ENCODE measurements around the gene LMTK3. TPM values are rescaled to one million over a fixed set of nuclear protein-coding genes. Genes with fewer than 3 reads are reported as not detected.

LMTK3 gene
- total and polyA plus RNA-seq, 2 of the 13 experiments (the other 11 are each of a cell fraction or from before 2014, with no cell fraction given): 0.18 to 0.29 TPM

- TF ChIP-seq, protein P1, sequence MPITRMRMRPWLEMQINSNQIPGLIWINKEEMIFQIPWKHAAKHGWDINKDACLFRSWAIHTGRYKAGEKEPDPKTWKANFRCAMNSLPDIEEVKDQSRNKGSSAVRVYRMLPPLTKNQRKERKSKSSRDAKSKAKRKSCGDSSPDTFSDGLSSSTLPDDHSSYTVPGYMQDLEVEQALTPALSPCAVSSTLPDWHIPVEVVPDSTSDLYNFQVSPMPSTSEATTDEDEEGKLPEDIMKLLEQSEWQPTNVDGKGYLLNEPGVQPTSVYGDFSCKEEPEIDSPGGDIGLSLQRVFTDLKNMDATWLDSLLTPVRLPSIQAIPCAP (CRISPR knock-in tag; IDR thresholded peaks at IDR 0.05; ENCODE audit: low read depth): no peak
- TF ChIP-seq, protein P2, sequence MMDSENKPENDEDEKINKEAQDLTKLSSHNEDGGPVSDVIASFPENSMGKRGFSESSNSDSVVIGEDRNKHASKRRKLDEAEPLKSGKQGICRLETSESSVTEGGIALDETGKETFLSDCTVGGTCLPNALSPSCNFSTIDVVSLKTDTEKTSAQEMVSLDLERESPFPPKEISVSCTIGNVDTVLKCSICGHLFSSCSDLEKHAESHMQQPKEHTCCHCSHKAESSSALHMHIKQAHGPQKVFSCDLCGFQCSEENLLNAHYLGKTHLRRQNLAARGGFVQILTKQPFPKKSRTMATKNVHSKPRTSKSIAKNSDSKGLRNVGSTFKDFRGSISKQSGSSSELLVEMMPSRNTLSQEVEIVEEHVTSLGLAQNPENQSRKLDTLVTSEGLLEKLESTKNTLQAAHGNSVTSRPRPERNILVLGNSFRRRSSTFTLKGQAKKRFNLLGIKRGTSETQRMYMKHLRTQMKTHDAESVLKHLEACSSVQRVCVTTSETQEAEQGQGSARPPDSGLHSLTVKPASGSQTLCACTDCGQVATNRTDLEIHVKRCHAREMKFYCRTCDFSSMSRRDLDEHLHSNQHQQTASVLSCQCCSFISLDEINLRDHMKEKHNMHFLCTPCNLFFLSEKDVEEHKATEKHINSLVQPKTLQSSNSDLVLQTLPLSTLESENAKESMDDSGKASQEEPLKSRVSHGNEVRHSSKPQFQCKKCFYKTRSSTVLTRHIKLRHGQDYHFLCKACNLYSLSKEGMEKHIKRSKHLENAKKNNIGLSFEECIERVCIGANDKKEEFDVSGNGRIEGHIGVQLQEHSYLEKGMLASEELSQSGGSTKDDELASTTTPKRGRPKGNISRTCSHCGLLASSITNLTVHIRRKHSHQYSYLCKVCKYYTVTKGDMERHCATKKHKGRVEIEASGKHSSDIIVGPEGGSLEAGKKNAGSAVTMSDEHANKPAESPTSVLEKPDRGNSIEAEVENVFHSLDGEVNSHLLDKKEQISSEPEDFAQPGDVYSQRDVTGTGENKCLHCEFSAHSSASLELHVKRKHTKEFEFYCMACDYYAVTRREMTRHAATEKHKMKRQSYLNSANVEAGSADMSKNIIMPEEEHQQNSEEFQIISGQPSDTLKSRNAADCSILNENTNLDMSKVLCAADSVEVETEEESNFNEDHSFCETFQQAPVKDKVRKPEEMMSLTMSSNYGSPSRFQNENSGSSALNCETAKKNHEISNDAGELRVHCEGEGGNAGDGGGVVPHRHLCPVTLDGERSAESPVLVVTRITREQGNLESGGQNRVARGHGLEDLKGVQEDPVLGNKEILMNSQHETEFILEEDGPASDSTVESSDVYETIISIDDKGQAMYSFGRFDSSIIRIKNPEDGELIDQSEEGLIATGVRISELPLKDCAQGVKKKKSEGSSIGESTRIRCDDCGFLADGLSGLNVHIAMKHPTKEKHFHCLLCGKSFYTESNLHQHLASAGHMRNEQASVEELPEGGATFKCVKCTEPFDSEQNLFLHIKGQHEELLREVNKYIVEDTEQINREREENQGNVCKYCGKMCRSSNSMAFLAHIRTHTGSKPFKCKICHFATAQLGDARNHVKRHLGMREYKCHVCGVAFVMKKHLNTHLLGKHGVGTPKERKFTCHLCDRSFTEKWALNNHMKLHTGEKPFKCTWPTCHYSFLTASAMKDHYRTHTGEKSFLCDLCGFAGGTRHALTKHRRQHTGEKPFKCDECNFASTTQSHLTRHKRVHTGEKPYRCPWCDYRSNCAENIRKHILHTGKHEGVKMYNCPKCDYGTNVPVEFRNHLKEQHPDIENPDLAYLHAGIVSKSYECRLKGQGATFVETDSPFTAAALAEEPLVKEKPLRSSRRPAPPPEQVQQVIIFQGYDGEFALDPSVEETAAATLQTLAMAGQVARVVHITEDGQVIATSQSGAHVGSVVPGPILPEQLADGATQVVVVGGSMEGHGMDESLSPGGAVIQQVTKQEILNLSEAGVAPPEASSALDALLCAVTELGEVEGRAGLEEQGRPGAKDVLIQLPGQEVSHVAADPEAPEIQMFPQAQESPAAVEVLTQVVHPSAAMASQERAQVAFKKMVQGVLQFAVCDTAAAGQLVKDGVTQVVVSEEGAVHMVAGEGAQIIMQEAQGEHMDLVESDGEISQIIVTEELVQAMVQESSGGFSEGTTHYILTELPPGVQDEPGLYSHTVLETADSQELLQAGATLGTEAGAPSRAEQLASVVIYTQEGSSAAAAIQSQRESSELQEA (CRISPR knock-in tag; IDR thresholded peaks at IDR 0.05; ENCODE audit: not compliant biosample characterization): no peak
- TF ChIP-seq HCFC1 (IDR thresholded peaks at IDR 0.05; ENCODE audit: low read depth, low read length) (no peak), HIVEP1 (CRISPR knock-in tag; IDR thresholded peaks at IDR 0.05) (peak; percentile 51), PHF20 (CRISPR knock-in tag; IDR thresholded peaks at IDR 0.05) (peak; percentile 70), ZNF329 (CRISPR knock-in tag; IDR thresholded peaks at IDR 0.05; ENCODE audit: low read depth) (peak; percentile 80; the same call in 1 of the 2 replicates), SP5 (CRISPR knock-in tag; IDR thresholded peaks at IDR 0.05; ENCODE audit: borderline replicate concordance, low read depth) (no peak; the same call in 1 of the 2 replicates), NFKB2 (CRISPR knock-in tag; IDR thresholded peaks at IDR 0.05; ENCODE audit: borderline replicate concordance) (peak; percentile 71; the same call in 1 of the 2 replicates), PHB2 (IDR thresholded peaks at IDR 0.05; ENCODE audit: partially characterized antibody) (no peak), SPEN (CRISPR knock-in tag; IDR thresholded peaks at IDR 0.05; ENCODE audit: low read depth) (peak; percentile 29; the same call in 1 of the 2 replicates), MATR3 (CRISPR knock-in tag; IDR thresholded peaks at IDR 0.05) (no peak), MTF2 (CRISPR knock-in tag; IDR thresholded peaks at IDR 0.05; ENCODE audit: borderline replicate concordance) (no peak), KAT2B (IDR thresholded peaks at IDR 0.05; ENCODE audit: borderline replicate concordance, low read depth, low read length) (no peak), ZNF337 (CRISPR knock-in tag; IDR thresholded peaks at IDR 0.05; ENCODE audit: borderline replicate concordance, low read depth) (no peak), ZNF274 (CRISPR knock-in tag; IDR thresholded peaks at IDR 0.05) (peak; percentile 40; the same call in 1 of the 2 replicates), ZNF44 (CRISPR knock-in tag; IDR thresholded peaks at IDR 0.05) (0 out of 2 replicates have a peak, but pooled peaks have one; percentile 43), ZNF350 (CRISPR knock-in tag; IDR thresholded peaks at IDR 0.05; ENCODE audit: borderline replicate concordance, low read depth) (peak; percentile 83; the same call in 1 of the 2 replicates), ZNF160 (CRISPR knock-in tag; IDR thresholded peaks at IDR 0.05) (no peak), XBP1 (CRISPR knock-in tag; IDR thresholded peaks at IDR 0.05) (no peak), SIX4 (CRISPR knock-in tag; IDR thresholded peaks at IDR 0.05) (no peak)
- TF ChIP-seq, protein P3, sequence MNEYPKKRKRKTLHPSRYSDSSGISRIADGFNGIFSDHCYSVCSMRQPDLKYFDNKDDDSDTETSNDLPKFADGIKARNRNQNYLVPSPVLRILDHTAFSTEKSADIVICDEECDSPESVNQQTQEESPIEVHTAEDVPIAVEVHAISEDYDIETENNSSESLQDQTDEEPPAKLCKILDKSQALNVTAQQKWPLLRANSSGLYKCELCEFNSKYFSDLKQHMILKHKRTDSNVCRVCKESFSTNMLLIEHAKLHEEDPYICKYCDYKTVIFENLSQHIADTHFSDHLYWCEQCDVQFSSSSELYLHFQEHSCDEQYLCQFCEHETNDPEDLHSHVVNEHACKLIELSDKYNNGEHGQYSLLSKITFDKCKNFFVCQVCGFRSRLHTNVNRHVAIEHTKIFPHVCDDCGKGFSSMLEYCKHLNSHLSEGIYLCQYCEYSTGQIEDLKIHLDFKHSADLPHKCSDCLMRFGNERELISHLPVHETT (CRISPR knock-in tag; conservative IDR thresholded peaks at IDR 0.05): 0 out of 2 replicates have a peak, but pooled peaks have one; percentile 57
These were observed 42.2 kb downstream of the LMTK3 start, which contains the start of gene CYTH2 (continued) for GRCh38 chr19:48469289-48469881.

All from HepG2 (cell line).